Liver (tissue), 9 donors: ENCODE data around the gene SBK1. TPM values are rescaled to one million over a fixed set of nuclear protein-coding genes. Genes with fewer than 3 reads are reported as not detected.

Experiments used
- DNase-seq: peaks from one replicate; pipeline ENCODE4 v3.0.0-alpha.2; 2017; ENCODE audit warnings: low spot score
- H3K27ac ChIP-seq, 2 donors: one replicate each; pipeline ENCODE4 v1.7.0; 2013; ENCODE audit warnings: inconsistent platforms in 2 of 2, low read length in 2 of 2, control low read depth in 1 of 2, low read depth in 1 of 2, mild to moderate bottlenecking in 1 of 2
- H3K27me3 ChIP-seq, 4 donors: one replicate each; pipeline versions ENCODE4 v1.6.1 to v1.7.0; 2013; ENCODE audit warnings: low read length in 3 of 4, inconsistent platforms in 1 of 4, mild to moderate bottlenecking in 1 of 4, moderate library complexity in 1 of 4; ENCODE audit not compliant: control insufficient read depth in 4 of 4, insufficient read depth in 4 of 4
- H3K36me3 ChIP-seq, 4 donors: one replicate each; pipeline versions ENCODE4 v1.6.1 to v1.7.0; 2013; ENCODE audit warnings: low read length in 3 of 4, mild to moderate bottlenecking in 3 of 4, low read depth in 1 of 4, moderate library complexity in 1 of 4; ENCODE audit not compliant: control insufficient read depth in 4 of 4, insufficient read depth in 3 of 4
- H3K4me1 ChIP-seq, 4 donors: one replicate each; pipeline versions ENCODE4 v1.6.1 to v1.7.0; 2013; ENCODE audit warnings: low read length in 3 of 4, mild to moderate bottlenecking in 3 of 4, moderate library complexity in 1 of 4; ENCODE audit not compliant: control insufficient read depth in 4 of 4, insufficient read depth in 4 of 4
- H3K4me3 ChIP-seq, 3 donors: one replicate each; pipeline versions ENCODE4 v1.6.1 to v1.7.0; 2013; ENCODE audit warnings: low read length in 3 of 3, control low read depth in 1 of 3, low read depth in 1 of 3, mild to moderate bottlenecking in 1 of 3
- H3K9ac ChIP-seq, 2 donors: one replicate each; pipeline ENCODE4 v1.7.0; 2013; ENCODE audit warnings: low read length in 2 of 2, mild to moderate bottlenecking in 2 of 2, moderate library complexity in 2 of 2, control low read depth in 1 of 2, low read depth in 1 of 2
- H3K9me3 ChIP-seq, 4 donors: one replicate each; pipeline versions ENCODE4 v1.6.1 to v1.7.0; 2013; ENCODE audit warnings: low read length in 3 of 4; ENCODE audit not compliant: control insufficient read depth in 4 of 4
- EGR1 ChIP-seq, 2 donors: IDR thresholded peaks; 2 replicates each; pipeline ENCODE4 v1.6.1; 2016 to 2018; ENCODE audit warnings: antibody characterized with exemption in 2 of 2, low read depth in 2 of 2
- FOXA2 ChIP-seq: IDR thresholded peaks from 2 replicates; pipeline ENCODE4 v1.6.1; 2016; ENCODE audit warnings: antibody characterized with exemption
- GABPA ChIP-seq, 2 donors: IDR thresholded peaks in 1 of 2; conservative IDR thresholded peaks in 1 of 2; 2 replicates each; pipeline ENCODE4 v1.6.1; 2016; ENCODE audit warnings: antibody characterized with exemption in 2 of 2, mild to moderate bottlenecking in 1 of 2, moderate library complexity in 1 of 2
- HNF4A ChIP-seq, 2 donors: conservative IDR thresholded peaks; 2 replicates each; pipeline ENCODE4 v1.6.1; 2016; ENCODE audit warnings: antibody characterized with exemption in 2 of 2, mild to moderate bottlenecking in 2 of 2
- HNF4G ChIP-seq: IDR thresholded peaks from 2 replicates; pipeline ENCODE4 v1.6.1; 2016; ENCODE audit warnings: antibody characterized with exemption
- JUND ChIP-seq, 2 donors: IDR thresholded peaks; 2 replicates each; pipeline ENCODE4 v1.6.1; 2016; ENCODE audit warnings: antibody characterized with exemption in 2 of 2
- MAX ChIP-seq: IDR thresholded peaks from 2 replicates; pipeline ENCODE4 v1.6.1; 2016; ENCODE audit warnings: antibody characterized with exemption
- NR2F2 ChIP-seq: IDR thresholded peaks from 2 replicates; pipeline ENCODE4 v1.6.1; 2016; ENCODE audit warnings: antibody characterized with exemption
- RAD21 ChIP-seq, 2 donors: IDR thresholded peaks; 2 replicates each; pipeline ENCODE4 v1.6.1; 2016; ENCODE audit warnings: antibody characterized with exemption in 2 of 2, mild to moderate bottlenecking in 2 of 2
- SP1 ChIP-seq: IDR thresholded peaks from 2 replicates; pipeline ENCODE4 v1.6.1; 2018; ENCODE audit warnings: antibody characterized with exemption, mild to moderate bottlenecking
- TAF1 ChIP-seq: conservative IDR thresholded peaks from 2 replicates; pipeline ENCODE4 v1.6.1; 2016; ENCODE audit warnings: antibody characterized with exemption, mild to moderate bottlenecking
- YY1 ChIP-seq: IDR thresholded peaks from 2 replicates; pipeline ENCODE4 v1.6.1; 2016; ENCODE audit warnings: antibody characterized with exemption, mild to moderate bottlenecking
- WGBS: extraction: QIAGEN DNeasy Blood & Tissue Kit; methylation state at CpG from one replicate; pipeline ENCODE4 v1.1.7; 2013; 5-methylcytosine and 5-hydroxymethylcytosine counted together
- polyA plus RNA-seq, 2 donors: library from polyadenylated mRNA; stranded (reverse) in 1 of 2; unstranded in 1 of 2; fragments of 200-250 nt in 1 of 2; fragments of >200 nt in 1 of 2; fragmentation: Nextera tagmentation in 1 of 2; extraction: Ambion mirVana in 1 of 2; gene quantifications; one replicate each; pipeline versions ENCODE4 v1.2.1 to v1.2.3, GENCODE V29; 2013 to 2015
- total RNA-seq, 2 donors: library from RNA; depleted of rRNA; stranded (reverse); fragments of >200 nt; gene quantifications; one replicate each; pipeline ENCODE4 v1.2.3, GENCODE V29; 2014
- TF ChIP-seq, protein P1 (sequence below): fragments of 150-350 bp; IDR thresholded peaks from 2 replicates; pipeline ENCODE4 v1.5.1; 2017; ENCODE audit warnings: improper control_type of control experiment, low read depth, low read length; ENCODE audit not compliant: missing input control
- TF ChIP-seq, protein P2 (sequence below): IDR thresholded peaks from 2 replicates; pipeline ENCODE4 v1.6.1; 2016; ENCODE audit warnings: antibody characterized with exemption, mild to moderate bottlenecking
- TF ChIP-seq, protein P3 (sequence below): IDR thresholded peaks from 2 replicates; pipeline ENCODE4 v1.6.1; 2016; ENCODE audit warnings: antibody characterized with exemption
- donor health status: healthy.
- donor health status: healthy.
- donor health status: healthy.
- donor health status: healthy.
- donor health status: healthy.

Gene SBK1
- total and polyA plus RNA-seq, 4 donors = 0.05 to 0.08 (median 0.07) TPM; not detected in 1

- Histone ChIP-seq H3K9ac (no peak overlapping the region), H3K4me1 (peaks cover 0 to 8% (median 4%) of the 10 kb centered on the region in 4 donors), H3K4me3 (no peak overlapping the region), H3K36me3 (no peaks in the 10 kb centered on the region), H3K27ac (no peak overlapping the region), H3K9me3 (peaks cover 0 to 3% (median 0%) of the 10 kb centered on the region in 4 donors), H3K27me3 (peaks cover 0 to 9% (median 0%) of the 10 kb centered on the region in 4 donors)
- DNase-seq = no peak
- 57% methylated on average over 5 of the region's 5 CpGs for WGBS
- TF ChIP-seq HNF4G (no peak), JUND (IDR thresholded peaks at IDR 0.05) (no peak), TAF1 (no peak), RAD21 (IDR thresholded peaks at IDR 0.05) (no peak), MAX (no peak), YY1 (no peak), FOXA2 (no peak), GABPA (IDR thresholded peaks at IDR 0.05 in 1 of 2, conservative IDR thresholded peaks at IDR 0.05 in 1 of 2) (no peak), NR2F2 (no peak), HNF4A (conservative IDR thresholded peaks at IDR 0.05) (no peak), EGR1 (IDR thresholded peaks at IDR 0.05; ENCODE audit: low read depth in 2 of 2) (no peak)
- TF ChIP-seq, protein P1, sequence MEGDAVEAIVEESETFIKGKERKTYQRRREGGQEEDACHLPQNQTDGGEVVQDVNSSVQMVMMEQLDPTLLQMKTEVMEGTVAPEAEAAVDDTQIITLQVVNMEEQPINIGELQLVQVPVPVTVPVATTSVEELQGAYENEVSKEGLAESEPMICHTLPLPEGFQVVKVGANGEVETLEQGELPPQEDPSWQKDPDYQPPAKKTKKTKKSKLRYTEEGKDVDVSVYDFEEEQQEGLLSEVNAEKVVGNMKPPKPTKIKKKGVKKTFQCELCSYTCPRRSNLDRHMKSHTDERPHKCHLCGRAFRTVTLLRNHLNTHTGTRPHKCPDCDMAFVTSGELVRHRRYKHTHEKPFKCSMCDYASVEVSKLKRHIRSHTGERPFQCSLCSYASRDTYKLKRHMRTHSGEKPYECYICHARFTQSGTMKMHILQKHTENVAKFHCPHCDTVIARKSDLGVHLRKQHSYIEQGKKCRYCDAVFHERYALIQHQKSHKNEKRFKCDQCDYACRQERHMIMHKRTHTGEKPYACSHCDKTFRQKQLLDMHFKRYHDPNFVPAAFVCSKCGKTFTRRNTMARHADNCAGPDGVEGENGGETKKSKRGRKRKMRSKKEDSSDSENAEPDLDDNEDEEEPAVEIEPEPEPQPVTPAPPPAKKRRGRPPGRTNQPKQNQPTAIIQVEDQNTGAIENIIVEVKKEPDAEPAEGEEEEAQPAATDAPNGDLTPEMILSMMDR = no peak
- TF ChIP-seq, protein P2, sequence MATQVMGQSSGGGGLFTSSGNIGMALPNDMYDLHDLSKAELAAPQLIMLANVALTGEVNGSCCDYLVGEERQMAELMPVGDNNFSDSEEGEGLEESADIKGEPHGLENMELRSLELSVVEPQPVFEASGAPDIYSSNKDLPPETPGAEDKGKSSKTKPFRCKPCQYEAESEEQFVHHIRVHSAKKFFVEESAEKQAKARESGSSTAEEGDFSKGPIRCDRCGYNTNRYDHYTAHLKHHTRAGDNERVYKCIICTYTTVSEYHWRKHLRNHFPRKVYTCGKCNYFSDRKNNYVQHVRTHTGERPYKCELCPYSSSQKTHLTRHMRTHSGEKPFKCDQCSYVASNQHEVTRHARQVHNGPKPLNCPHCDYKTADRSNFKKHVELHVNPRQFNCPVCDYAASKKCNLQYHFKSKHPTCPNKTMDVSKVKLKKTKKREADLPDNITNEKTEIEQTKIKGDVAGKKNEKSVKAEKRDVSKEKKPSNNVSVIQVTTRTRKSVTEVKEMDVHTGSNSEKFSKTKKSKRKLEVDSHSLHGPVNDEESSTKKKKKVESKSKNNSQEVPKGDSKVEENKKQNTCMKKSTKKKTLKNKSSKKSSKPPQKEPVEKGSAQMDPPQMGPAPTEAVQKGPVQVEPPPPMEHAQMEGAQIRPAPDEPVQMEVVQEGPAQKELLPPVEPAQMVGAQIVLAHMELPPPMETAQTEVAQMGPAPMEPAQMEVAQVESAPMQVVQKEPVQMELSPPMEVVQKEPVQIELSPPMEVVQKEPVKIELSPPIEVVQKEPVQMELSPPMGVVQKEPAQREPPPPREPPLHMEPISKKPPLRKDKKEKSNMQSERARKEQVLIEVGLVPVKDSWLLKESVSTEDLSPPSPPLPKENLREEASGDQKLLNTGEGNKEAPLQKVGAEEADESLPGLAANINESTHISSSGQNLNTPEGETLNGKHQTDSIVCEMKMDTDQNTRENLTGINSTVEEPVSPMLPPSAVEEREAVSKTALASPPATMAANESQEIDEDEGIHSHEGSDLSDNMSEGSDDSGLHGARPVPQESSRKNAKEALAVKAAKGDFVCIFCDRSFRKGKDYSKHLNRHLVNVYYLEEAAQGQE = no peak
Observed at GRCh38 chr16:28274676-28275075, 17.6 kb upstream of the SBK1 start.

- TF ChIP-seq, protein P3, sequence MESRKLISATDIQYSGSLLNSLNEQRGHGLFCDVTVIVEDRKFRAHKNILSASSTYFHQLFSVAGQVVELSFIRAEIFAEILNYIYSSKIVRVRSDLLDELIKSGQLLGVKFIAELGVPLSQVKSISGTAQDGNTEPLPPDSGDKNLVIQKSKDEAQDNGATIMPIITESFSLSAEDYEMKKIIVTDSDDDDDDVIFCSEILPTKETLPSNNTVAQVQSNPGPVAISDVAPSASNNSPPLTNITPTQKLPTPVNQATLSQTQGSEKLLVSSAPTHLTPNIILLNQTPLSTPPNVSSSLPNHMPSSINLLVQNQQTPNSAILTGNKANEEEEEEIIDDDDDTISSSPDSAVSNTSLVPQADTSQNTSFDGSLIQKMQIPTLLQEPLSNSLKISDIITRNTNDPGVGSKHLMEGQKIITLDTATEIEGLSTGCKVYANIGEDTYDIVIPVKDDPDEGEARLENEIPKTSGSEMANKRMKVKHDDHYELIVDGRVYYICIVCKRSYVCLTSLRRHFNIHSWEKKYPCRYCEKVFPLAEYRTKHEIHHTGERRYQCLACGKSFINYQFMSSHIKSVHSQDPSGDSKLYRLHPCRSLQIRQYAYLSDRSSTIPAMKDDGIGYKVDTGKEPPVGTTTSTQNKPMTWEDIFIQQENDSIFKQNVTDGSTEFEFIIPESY = no peak
- TF ChIP-seq, protein P2 = no peak
- TF ChIP-seq NR2F2 (no peak), SP1 (no peak)
- H3K4me3 ChIP-seq = no peak overlapping the region
- 73% methylated on average over 11 of the region's 11 CpGs for WGBS
- peaks cover 0 to 9% (median 0%) of the 10 kb centered on the region in 4 donors for H3K27me3 ChIP-seq
- H3K9ac ChIP-seq = no peak overlapping the region
- peaks cover 0 to 8% (median 4%) of the 10 kb centered on the region in 4 donors for H3K4me1 ChIP-seq
- DNase-seq = no peak
- no peak overlapping the region for H3K27ac ChIP-seq
- H3K9me3 ChIP-seq = peaks cover 0 to under 1% (median 0%) of the 10 kb centered on the region in 4 donors
- no peaks in the 10 kb centered on the region for H3K36me3 ChIP-seq
Observed at GRCh38 chr16:28276301-28276700, 16.0 kb upstream of the SBK1 start.
